T-helper 9 cell (primary cell): Measurements from ENCODE around the gene INPP5B.
A peak's percentile ranks its signal among the peaks of the same experiment; 100 is the strongest.

Experiments used
- DNase-seq: peaks from one replicate; pipeline ENCODE4 v3.0.0-alpha.2; 2020

INPP5B gene

DNA sequence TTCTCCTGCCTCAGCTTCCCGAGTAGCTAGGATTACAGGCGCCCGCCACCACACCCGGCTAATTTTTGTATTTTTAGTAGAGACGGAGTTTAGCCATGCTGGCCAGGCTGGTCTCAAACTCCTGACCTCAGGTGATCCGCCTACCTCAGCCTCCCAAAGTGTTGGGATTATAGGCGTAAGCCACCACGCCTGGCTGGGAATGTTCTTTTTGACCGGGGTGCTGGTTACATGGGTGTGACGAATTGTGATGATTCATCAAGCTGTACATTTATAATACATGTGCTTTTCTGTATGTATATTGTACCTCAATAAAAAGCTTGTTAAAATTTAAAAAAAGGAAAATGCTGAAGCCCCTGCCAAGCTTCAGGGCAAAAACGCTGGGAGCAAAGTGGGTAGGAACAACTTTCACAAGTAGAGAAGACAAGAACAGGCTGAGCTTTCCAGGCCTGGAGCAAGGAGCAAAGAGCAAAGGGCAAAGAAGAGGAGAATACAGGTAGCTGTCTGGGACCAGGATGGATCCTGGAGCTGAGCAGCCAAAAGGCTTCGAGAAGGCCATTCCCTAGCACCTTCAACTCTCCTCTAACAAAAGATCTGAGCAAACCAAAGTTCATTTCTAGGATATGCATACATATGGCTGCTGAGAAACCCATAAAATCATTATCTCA is 118.3 kb downstream of the INPP5B start:
- no peak for DNase-seq

DNA sequence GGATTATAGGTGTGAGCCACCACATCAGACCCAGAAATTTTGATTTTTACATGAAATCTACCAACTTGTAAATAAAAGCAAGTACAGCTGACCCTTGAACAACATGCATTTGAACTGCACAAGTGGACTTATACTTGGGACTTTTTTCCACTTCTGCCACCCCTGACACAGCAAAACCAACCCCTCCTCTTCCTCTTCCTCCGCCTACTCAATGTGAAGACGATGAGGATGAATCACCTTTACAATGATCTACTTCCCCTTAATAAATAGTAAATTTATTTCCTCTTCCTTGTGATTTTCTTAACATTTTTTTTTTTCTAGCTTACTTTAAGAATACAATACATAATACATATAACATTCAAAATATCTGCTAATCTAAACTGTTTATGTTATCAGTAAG is 121.3 kb downstream of the INPP5B start:
- DNase-seq: no peak

DNA sequence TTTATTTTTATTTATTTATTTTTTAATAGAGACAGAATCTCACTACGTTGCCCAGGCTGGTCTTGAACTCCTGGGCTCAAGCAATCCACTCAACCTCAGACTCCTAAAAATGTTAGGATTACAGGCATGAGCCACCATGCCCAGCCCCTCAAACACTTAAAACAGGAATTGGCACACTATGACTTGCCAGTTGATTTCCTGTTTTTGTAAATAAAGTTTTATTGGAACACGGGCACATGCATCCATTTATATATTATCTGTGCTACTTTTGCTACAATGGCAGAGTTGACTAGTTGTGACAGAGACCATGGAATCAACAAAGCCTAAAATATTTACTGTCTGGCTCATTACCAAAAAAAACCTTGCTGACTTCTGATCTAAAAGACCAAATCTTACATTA is 122.9 kb downstream of the INPP5B start:
- no peak for DNase-seq

DNA sequence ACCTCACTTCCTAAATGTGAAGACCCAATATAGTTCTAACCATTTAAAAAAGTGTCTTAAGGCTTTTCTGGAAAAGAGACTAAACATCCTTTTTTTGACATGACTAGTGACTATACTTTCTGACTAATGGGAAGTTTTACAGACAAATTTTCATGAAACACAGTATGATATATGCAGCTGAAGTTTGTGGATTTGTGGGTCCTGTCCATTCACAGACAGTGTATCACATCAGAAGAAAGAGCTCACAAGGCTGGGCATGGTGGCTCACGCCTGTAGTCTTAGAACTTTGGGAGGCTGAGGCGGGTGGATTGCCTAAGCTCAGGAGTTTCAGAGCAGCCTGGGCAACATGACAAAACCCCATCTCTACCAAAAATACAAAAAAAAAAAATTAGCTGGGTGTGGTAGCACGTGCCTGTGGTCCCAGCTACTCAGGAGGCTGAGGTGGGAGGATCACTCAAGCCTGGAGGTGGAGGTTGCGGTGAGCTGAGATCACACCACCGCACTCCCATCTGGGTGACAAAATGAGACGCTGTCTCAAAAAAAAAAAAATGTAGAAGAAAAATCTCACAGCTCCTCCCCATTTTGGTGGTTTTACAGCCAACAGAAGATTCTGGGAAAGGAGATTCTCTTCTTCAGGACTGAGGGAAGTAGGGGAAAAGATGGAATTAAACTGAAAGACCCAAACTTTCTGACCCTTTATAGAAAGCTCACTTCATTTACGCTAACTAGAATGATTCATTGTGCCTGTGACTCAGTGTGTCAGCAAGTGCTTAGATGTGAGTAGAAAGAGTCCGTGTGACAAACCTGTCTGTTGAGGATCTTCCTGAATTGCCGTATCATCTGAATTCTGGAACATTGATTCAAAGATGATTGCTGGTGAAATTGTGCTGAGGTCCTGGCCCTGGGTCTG is 123.7 kb downstream of the INPP5B start:
- DNase-seq: no peak

DNA sequence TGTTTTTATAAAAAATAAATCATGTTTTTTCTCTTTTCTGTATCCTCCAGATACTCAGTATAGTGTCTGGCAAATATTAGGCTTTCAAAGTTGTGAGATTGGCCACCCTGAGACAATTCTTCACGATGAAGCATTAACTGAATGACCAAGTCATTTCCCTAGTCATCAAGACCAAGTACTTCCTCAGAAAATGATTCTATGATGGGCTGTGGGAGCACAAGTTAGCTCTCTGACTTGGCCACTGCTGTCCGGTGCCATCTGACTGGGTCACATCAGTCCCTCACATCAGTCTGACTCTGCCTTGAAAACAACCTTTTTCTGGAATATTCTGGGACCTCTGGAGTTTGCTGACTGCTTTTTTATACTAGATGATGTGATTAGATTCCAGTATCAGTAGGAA is 125.4 kb downstream of the INPP5B start:
- no peak for DNase-seq

DNA sequence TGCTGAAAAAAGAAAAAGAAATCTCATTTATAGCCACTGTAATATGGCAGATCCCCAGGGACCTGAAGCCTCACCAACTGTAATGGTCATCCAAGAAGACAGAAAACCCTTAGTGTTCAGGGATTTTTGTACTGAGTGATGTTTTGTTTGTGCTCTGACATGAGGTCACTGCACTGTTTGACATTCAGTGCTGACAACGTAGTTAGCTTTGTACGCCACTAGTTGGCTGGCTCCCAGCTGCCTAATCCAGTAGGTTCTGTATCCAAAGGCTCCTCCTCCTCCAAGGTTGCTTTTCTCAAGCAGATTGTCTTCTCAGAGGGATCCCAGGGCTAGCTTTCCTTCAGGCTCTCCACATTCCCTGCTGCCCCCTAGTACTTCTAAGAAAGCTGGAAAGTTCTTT is 129.4 kb downstream of the INPP5B start:
- DNase-seq: no peak

DNA sequence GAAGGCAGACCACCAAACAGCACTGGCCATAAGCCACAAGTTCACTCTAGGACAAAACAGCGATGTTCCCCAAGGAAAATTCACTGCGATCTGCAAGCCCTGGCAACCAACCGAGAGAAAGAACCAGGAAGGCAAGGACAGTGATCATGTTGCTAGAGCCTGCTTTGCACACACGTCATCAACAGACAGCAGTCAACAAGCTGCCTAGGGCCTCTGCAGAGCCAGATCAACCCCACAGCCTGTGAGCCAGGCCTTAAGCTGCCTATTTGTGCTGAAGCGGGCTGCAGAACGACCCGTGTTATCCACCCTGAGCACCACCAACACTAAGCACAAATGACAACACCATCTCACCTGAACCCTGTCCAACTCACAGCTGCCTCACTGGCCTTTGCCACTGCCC is 132.6 kb downstream of the INPP5B start:
- DNase-seq: no peak

DNA sequence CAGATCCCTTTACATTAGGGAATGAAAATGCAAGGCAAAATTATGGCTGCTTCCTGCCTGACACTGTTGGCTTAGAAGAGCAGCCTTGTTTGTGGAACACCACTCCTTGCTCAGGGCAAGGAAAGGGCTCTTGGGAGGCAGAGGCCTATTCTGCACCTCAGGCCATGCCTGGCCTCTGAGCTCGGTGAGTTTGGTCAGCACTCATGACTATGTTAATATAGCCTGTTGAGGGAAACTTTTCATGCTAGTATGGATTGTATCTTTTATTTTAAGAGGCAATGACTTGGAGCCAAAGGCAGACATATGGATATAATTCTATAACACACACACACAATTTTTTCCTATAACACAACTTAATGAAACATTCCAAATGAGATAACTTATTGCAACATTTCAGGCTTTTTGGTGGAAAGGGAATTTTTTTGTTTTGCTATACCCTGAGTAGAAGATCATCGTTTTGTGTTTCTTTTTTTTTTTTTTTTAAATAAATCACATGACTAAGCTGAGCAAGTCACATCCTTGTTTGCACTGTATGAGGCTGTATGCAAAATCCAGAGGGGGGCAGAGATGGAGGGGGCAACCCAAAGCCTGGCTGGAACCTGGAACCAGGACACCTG is 133.2 kb downstream of the INPP5B start:
- no peak for DNase-seq

DNA sequence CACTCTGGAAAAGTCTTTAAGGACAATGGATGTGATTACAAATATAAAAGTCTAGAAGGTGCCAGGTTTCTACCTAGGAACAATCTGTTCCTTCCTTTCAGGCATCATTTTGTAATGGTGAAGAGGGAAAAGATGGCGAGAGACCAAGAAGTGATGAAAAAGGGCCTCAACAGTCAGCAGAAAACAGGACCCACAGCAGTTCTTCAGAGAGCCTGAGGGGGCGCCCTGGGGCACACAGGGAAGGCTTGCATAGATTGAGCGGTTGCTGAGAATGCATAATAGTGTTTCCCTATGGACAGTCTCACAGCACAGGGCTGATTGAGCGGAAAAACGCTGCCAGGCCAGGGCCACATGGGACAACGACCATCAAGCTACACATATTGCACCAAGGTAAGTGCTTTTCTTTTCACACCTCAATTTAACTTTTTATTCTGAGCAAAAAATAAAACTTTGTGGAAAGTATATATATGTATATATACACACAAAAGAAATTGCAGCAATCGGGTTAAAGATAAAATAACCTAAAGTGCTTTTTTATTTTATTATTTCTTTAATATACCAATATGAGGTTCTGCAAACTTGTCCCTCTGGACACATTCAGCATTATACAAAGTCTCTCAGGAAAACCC is 135.7 kb downstream of the INPP5B start:
- DNase-seq: peak; percentile 52
